Measurements from ENCODE around the gene AHRR.

GRCh38 chr5:329121-329735 lies 7.7 kb downstream of the AHRR start:
- TF ChIP-seq CTCF (IDR thresholded peaks at IDR 0.05; ENCODE audit: insufficient read depth, low read depth, low read length) (no peak), EZH2 (IDR thresholded peaks at IDR 0.05; ENCODE audit: insufficient read depth, low read length) (no peak)
